Erythroblast (primary cell): Measurements from ENCODE around the gene FAM135A.

Experiments used
- GATA1 ChIP-seq: IDR thresholded peaks from 2 replicates; pipeline ENCODE4 v1.6.1; 2011; ENCODE audit warnings: low read depth, mild to moderate bottlenecking, control low read depth, low read length, moderate library complexity
- POLR2A ChIP-seq: IDR thresholded peaks from 2 replicates; pipeline ENCODE4 v1.6.1; 2011; ENCODE audit warnings: mild to moderate bottlenecking, low read length

- TF ChIP-seq POLR2A (no peak), GATA1 (no peak)
Measured at GRCh38 chr6:70377372-70377771, 35.9 kb upstream of the FAM135A start.
